ENCODE results near the gene CCDC6.
"Not testable (repeated sequence)": the region's sequence is repeated elsewhere in the genome, so short reads cannot be mapped to it uniquely, and the experiment has no call there.

Gene CCDC6

GRCh38 chr10:59752278-59752940 lies 153.9 kb downstream of the CCDC6 start:
- DNase-seq = no peak

DNA sequence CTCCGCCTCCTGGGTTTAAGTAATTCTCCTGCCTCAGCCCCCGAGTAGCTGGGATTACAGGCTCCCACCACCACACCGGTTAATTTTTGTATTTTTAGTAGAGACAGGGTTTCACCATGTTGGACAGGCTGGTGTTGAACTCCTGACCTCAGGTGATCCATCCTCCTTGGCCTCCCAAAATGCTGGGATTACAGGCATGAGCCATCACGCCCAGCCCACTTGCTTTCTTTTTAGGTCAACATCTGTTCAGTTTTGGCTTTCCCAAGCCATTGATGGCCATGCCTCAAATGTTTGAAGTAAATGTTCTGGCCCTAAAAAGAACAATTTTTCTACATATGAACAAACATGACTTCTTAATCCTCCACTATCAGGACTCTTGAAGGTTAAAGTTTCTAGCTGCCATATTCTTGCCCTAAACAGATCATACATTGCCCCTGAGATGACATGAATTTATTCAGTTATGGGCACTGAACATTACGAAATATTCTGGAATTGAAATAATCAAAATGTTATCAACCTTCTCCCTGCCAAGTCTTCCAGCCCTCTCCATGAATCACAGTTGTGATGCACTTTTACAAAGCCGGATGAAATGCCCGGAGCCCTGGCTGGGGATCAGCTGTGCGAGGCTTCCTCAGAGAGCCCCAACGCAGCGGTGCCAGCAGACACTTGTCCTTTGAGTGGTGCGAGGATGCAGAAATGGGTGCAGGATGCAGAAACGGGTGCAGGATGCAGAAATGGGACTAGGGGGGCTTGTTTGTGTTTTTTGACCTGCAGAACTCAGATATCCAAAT lies 156.0 kb downstream of the CCDC6 start:
- no peak for DNase-seq

DNA sequence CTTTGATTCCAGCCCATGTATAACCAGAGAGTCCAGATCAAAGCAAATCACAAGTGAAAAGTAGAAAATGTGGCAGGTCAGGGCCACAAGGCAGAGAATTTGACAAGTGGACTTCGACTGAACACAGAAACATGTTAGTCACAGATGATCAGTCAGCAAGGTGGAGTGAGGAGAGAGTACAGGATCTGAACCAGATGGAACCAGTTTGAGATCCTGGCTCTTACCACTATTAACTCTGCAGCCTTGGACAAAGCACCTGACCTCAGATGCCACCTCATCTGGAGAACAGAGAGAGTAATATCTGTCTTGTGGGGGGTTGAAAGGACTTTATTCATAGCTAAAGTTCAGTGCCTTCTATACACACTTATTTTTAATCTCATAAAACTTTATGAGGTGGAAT lies 157.5 kb downstream of the CCDC6 start:
- DNase-seq = no peak

GRCh38 chr10:59745163-59745650 lies 161.1 kb downstream of the CCDC6 start:
- DNase-seq = no peak

GRCh38 chr10:59744762-59745161 lies 161.6 kb downstream of the CCDC6 start:
- not testable (repeated sequence) for DNase-seq

DNA sequence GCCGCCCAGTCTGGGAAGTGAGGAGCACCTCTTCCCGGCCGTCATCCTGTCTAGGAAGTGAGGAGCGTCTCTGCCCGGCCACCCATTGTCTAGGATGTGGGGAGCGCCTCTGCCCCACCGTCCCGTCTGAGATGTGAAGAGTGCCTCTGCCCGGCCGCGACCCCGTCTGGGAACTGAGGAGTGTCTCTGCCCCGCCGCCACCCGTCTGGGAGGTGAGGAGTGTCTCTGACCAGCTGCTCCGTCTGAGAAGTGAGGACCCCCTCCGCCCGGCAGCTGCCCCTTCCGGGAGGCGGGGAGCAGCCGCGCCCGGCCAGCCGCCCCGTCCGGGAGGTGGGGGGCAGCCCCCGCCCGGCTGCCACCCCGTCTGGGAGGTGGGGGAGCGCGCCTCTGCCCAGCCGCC lies 162.2 kb downstream of the CCDC6 start:
- not testable (repeated sequence) for DNase-seq

DNA sequence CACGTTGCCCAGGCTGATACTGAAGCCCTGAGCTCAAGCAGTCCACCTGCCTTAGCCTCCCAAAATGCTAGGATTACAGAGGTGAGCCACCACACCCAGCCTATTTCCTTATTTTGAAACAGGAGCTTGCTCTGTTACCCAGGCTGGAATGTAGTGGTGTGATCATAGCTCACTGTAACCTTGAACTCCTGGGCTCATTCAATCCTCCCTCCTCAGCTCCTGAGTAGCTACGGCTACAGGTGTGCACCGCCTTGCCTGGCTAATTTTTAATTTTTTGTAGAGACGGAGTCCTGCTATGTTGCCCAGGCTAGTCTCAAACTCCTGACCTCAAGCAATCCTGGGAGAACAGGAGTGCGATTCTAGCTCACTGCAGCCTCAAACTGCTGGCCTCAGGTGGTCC lies 164.8 kb downstream of the CCDC6 start:
- DNase-seq = no peak

GRCh38 chr10:59741048-59741447 lies 165.3 kb downstream of the CCDC6 start:
- DNase-seq = no peak

All from hematopoietic multipotent progenitor cell treated with erythropoietin and hydrocortisone succinate and interleukin-3 and kit ligand, for 8 days (in vitro differentiated cells).